ENCODE data around the gene KLK14. TPM values are rescaled to one million over a fixed set of nuclear protein-coding genes. Genes with fewer than 3 reads are reported as not detected.

Gene KLK14
- total and polyA plus RNA-seq, 2 of the 8 experiments (the other 6 are each of a cell fraction or from before 2014, with no cell fraction given), result 0.09 to 1.2 TPM

- FAIRE-seq (no peak), DNase-seq (ENCODE audit: low read depth in 1 of 2, low spot score in 2 of 2) (no peak)
- Histone ChIP-seq H3K4ac (replicated peaks; ENCODE audit: insufficient read length, low read depth, low read length) (no peak overlapping the region), H3K23me2 (ENCODE audit: low read depth, low read length) (no peaks in the 10 kb centered on the region), H3K36me3 (ENCODE audit: control insufficient read depth in 2 of 4, insufficient read depth in 4 of 4, low read length in 3 of 4) (no peaks in the 10 kb centered on the region; a peak in 3 of 8 replicates), H2BK15ac (ENCODE audit: low read length) (no peak overlapping the region), H2BK20ac (ENCODE audit: low read length) (no peak overlapping the region), H2AK5ac (ENCODE audit: low read depth, low read length) (no peak overlapping the region), H3K4me1 (replicated peaks in 1 of 4; ENCODE audit: control insufficient read depth in 3 of 4, insufficient read depth in 4 of 4, low read length in 3 of 4) (peaks cover 0 to 6% (median 2%) of the 10 kb centered on the region in 4 experiments; a peak in 4 of 7 replicates), H4K20me1 (replicated peaks in 1 of 2; ENCODE audit: control insufficient read depth in 1 of 2, insufficient read depth in 2 of 2, low read length in 2 of 2) (peaks cover 2 to 3% of the 10 kb centered on the region in 2 experiments), H3K56ac (replicated peaks; ENCODE audit: insufficient read length, low read depth, low read length) (no peak overlapping the region), H2BK120ac (replicated peaks; ENCODE audit: low read depth, low read length) (no peak overlapping the region), H3K79me1 (ENCODE audit: low read depth, low read length) (peaks cover 3% of the 10 kb centered on the region), H3K27ac (ENCODE audit: low read depth, low read length) (no peak overlapping the region), H3K23ac (ENCODE audit: insufficient read length) (no peak overlapping the region), H3K4me2 (ENCODE audit: insufficient read depth in 1 of 2, low read depth in 2 of 2, low read length in 2 of 2) (peak overlapping the region in 1 of 2 experiments; percentile 51; a peak in 1 of 4 replicates), H3K14ac (ENCODE audit: insufficient read length) (no peak overlapping the region), H4K8ac (ENCODE audit: extremely low read depth, insufficient read depth, low read length) (no peak overlapping the region; the same call in 1 of the 2 replicates), H3K9ac (replicated peaks in 1 of 4; ENCODE audit: extremely low read depth in 1 of 4, low read depth in 3 of 4, low read length in 3 of 4) (no peak overlapping the region), H3K18ac (ENCODE audit: extremely low read depth, low read length) (no peak overlapping the region), H2BK12ac (ENCODE audit: low read depth, low read length) (no peak overlapping the region), H3K79me2 (ENCODE audit: control insufficient read depth in 1 of 2, insufficient read depth in 2 of 2, low read length in 2 of 2) (no peaks in the 10 kb centered on the region), H4K91ac (replicated peaks; ENCODE audit: insufficient read length, low read length) (no peak overlapping the region), H3K4me3 (ENCODE audit: extremely low read depth in 1 of 4, insufficient read depth in 2 of 4, low read depth in 3 of 4, low read length in 4 of 4) (peak overlapping the region in 1 of 4 experiments; percentile 52; a peak in 3 of 8 replicates), H3K27me3 (replicated peaks in 1 of 4; ENCODE audit: control insufficient read depth in 3 of 4, extremely low read depth in 1 of 4, insufficient read depth in 3 of 4, low read length in 3 of 4) (no peaks in the 10 kb centered on the region; a peak in 1 of 7 replicates), H2BK5ac (ENCODE audit: low read depth, low read length) (no peak overlapping the region), H2AFZ (ENCODE audit: low read length) (no peak overlapping the region), H3K9me3 (ENCODE audit: insufficient read depth in 2 of 2, low read depth in 1 of 2, low read length in 1 of 2) (no peaks in the 10 kb centered on the region), H4K5ac (ENCODE audit: insufficient read length, low read depth, low read length) (no peak overlapping the region)
- TF ChIP-seq CTCF (IDR thresholded peaks at IDR 0.05; ENCODE audit: control extremely low read depth in 1 of 3, insufficient read depth in 1 of 3, low read depth in 1 of 3, low read length in 3 of 3), result peak; percentile 14 to 30 (median 20); a peak in 3 of 4 replicates
- no peak for TF ChIP-seq SP4 (IDR thresholded peaks at IDR 0.05; ENCODE audit: low read length)
- peak; percentile 31; the same call in 1 of the 2 replicates for TF ChIP-seq MAX (IDR thresholded peaks at IDR 0.05)
- POLR2A ChIA-PET (ENCODE audit: partially characterized antibody), result no interaction called here
- CTCF ChIA-PET (ENCODE audit: partially characterized antibody), result interaction anchor here (0.6 kb wide), 1 partner anchor 97 kb away, joined by 3 read pairs; the partner anchor contains the start of gene KLK8
- WGBS, 2 experiments (ENCODE audit: extremely low coverage in 1 of 2, insufficient coverage in 1 of 2, insufficient read length in 1 of 2, insufficient replicate concordance in 2 of 2, low coverage in 1 of 2, low lambda C conversion rate in 2 of 2, missing lambda C conversion rate in 1 of 2), result 58% methylated on average over 51 of the region's 78 CpGs; no CpG with 5 or more reads in 1 of the 2 experiments
Observed at GRCh38 chr19:51098365-51099046, 15.8 kb upstream of the KLK14 start.
